ENCODE data around the gene SAFB.

GRCh38 chr19:5588441-5588840, 34.4 kb upstream of the SAFB start:
- no peak for TF ChIP-seq CTCF (IDR thresholded peaks at IDR 0.05 in 2 of 3, conservative IDR thresholded peaks at IDR 0.05 in 1 of 3; ENCODE audit: borderline replicate concordance in 1 of 3, insufficient read depth in 1 of 3, low read depth in 2 of 3, low read length in 2 of 3)
- TF ChIP-seq EGR1 (IDR thresholded peaks at IDR 0.05; ENCODE audit: low read depth): no peak
- TF ChIP-seq EZH2 (IDR thresholded peaks at IDR 0.05): no peak
- TF ChIP-seq RAD21 (IDR thresholded peaks at IDR 0.05; ENCODE audit: low read depth): no peak
- TF ChIP-seq EZH2phosphoT487 (IDR thresholded peaks at IDR 0.05; ENCODE audit: borderline replicate concordance): no peak
- no peak for TF ChIP-seq JUND (IDR thresholded peaks at IDR 0.05)
- no peak for TF ChIP-seq ZNF274 (IDR thresholded peaks at IDR 0.05; ENCODE audit: low read depth, low read length)
- no peak for TF ChIP-seq MAX (IDR thresholded peaks at IDR 0.05)
